HEK293 (cell line): ENCODE data around the gene USP6NL.

Experiments used
- KLF10 ChIP-seq: fragments of 450-650 bp; IDR thresholded peaks from 2 replicates; pipeline ENCODE4 v1.5.1; 2018; ENCODE audit warnings: missing biosample characterization, mild to moderate bottlenecking, missing genetic modification characterization
- MYNN ChIP-seq: fragments of 450-650 bp; formaldehyde crosslinking; IDR thresholded peaks from 2 replicates; pipeline ENCODE4 v1.5.1; 2016; ENCODE audit warnings: missing biosample characterization, missing genetic modification characterization, borderline replicate concordance
- YY1 ChIP-seq: fragments of 450-650 bp; formaldehyde crosslinking; IDR thresholded peaks from 2 replicates; pipeline ENCODE4 v1.5.1; 2018; ENCODE audit warnings: missing biosample characterization, missing genetic modification characterization
- ZNF24 ChIP-seq: fragments of 450-650 bp; formaldehyde crosslinking; IDR thresholded peaks from 2 replicates; pipeline ENCODE4 v1.5.1; 2016; ENCODE audit warnings: missing biosample characterization, missing genetic modification characterization
- ZNF341 ChIP-seq: fragments of 450-650 bp; formaldehyde crosslinking; IDR thresholded peaks from 2 replicates; pipeline ENCODE4; 2016; ENCODE audit warnings: low read depth, missing biosample characterization, missing genetic modification characterization
- TF ChIP-seq, protein P1 (sequence below): fragments of 450-650 bp; formaldehyde crosslinking; IDR thresholded peaks from 2 replicates; pipeline ENCODE4 v1.5.1; 2016; ENCODE audit warnings: missing biosample characterization, missing genetic modification characterization
- TF ChIP-seq, protein P2 (sequence below): fragments of 450-650 bp; formaldehyde crosslinking; conservative IDR thresholded peaks from 2 replicates; pipeline ENCODE4 v1.5.1; 2016; ENCODE audit warnings: low read depth, missing biosample characterization, missing genetic modification characterization

DNA sequence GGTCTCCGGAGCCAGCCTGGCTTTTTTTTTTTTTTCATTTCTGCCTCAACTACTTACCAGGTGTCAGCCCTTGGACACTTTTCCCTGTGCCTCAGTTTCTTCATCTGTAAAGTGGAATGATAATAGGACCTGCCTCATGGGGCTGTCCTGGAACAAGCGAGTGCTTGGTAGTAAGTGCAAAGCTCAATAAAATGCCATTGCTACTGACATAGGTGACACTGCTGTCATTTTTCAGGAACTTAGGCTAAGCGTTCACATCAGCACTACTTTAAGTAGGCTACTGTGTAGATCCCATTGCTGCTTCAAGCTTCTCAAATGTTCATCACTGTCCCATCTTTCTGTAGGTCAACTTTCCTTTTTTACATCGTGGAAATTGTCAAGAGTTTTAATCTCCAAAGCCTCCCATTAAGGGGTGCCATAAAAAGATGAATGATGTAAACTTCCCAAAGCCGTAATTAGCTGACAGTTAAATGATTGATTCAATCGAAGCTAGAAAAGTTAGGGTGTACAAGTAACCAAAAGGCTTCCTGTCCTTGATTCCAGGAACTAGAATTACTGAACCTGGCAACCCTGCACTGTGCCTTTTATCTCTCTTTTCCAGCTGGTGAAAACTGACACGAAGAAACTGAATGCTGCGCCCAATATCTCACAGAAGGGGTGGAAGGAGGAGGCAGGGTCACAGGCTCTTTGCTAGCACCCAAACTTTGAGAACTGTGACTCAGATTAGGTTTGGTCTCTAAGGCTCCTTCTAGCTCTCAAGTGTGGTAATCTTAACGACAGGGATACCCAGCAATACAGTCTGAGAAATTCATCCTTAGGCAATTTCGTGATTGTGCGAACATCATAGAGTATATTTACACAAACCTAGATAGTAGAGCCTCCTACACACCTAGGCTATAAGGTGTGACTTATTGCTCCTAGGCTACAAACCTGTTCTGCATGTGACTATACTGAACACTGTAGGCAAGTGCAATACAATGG, 861 bp upstream of the USP6NL start:
- TF ChIP-seq MYNN (tag by site-specific recombination) (no peak), YY1 (no peak), ZNF341 (tag by site-specific recombination) (no peak), KLF10 (tag by site-specific recombination) (no peak), ZNF24 (tag by site-specific recombination) (0 out of 2 replicates have a peak, but pooled peaks have one; percentile 42)
- TF ChIP-seq, protein P1, sequence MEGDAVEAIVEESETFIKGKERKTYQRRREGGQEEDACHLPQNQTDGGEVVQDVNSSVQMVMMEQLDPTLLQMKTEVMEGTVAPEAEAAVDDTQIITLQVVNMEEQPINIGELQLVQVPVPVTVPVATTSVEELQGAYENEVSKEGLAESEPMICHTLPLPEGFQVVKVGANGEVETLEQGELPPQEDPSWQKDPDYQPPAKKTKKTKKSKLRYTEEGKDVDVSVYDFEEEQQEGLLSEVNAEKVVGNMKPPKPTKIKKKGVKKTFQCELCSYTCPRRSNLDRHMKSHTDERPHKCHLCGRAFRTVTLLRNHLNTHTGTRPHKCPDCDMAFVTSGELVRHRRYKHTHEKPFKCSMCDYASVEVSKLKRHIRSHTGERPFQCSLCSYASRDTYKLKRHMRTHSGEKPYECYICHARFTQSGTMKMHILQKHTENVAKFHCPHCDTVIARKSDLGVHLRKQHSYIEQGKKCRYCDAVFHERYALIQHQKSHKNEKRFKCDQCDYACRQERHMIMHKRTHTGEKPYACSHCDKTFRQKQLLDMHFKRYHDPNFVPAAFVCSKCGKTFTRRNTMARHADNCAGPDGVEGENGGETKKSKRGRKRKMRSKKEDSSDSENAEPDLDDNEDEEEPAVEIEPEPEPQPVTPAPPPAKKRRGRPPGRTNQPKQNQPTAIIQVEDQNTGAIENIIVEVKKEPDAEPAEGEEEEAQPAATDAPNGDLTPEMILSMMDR = no peak
- TF ChIP-seq, protein P2, sequence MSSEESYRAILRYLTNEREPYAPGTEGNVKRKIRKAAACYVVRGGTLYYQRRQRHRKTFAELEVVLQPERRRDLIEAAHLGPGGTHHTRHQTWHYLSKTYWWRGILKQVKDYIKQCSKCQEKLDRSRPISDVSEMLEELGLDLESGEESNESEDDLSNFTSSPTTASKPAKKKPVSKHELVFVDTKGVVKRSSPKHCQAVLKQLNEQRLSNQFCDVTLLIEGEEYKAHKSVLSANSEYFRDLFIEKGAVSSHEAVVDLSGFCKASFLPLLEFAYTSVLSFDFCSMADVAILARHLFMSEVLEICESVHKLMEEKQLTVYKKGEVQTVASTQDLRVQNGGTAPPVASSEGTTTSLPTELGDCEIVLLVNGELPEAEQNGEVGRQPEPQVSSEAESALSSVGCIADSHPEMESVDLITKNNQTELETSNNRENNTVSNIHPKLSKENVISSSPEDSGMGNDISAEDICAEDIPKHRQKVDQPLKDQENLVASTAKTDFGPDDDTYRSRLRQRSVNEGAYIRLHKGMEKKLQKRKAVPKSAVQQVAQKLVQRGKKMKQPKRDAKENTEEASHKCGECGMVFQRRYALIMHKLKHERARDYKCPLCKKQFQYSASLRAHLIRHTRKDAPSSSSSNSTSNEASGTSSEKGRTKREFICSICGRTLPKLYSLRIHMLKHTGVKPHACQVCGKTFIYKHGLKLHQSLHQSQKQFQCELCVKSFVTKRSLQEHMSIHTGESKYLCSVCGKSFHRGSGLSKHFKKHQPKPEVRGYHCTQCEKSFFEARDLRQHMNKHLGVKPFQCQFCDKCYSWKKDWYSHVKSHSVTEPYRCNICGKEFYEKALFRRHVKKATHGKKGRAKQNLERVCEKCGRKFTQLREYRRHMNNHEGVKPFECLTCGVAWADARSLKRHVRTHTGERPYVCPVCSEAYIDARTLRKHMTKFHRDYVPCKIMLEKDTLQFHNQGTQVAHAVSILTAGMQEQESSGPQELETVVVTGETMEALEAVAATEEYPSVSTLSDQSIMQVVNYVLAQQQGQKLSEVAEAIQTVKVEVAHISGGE = no peak
